Thyroid gland (tissue), 4 donors: ENCODE measurements around the gene HOXC4.

Experiments used
- CTCF ChIP-seq, 6 experiments: fragments of 200-600 bp in 3 of 6; fragments of 450-650 bp in 3 of 6; sonication (generic) in 3 of 6; IDR thresholded peaks; one replicate each; pipeline ENCODE4 v1.5.1; 2016 to 2019; ENCODE audit warnings: antibody characterized with exemption in 6 of 6, mild to moderate bottlenecking in 2 of 6, inconsistent platforms in 1 of 6, moderate library complexity in 1 of 6
- POLR2A ChIP-seq, 2 donors: fragments of 450-650 bp; IDR thresholded peaks; one replicate each; pipeline ENCODE4 v1.6.1; 2017; ENCODE audit warnings: antibody characterized with exemption in 2 of 2, mild to moderate bottlenecking in 2 of 2, moderate library complexity in 1 of 2

- TF ChIP-seq CTCF (IDR thresholded peaks at IDR 0.05) (no peak), POLR2A (IDR thresholded peaks at IDR 0.05) (no peak)
Observed at GRCh38 chr12:54012631-54013409, 40.8 kb upstream of the HOXC4 start.
